A549 (cell line): Measurements from ENCODE around the gene LAMTOR5. TPM values are rescaled to one million over a fixed set of nuclear protein-coding genes. Genes with fewer than 3 reads are reported as not detected.
A peak's percentile ranks its signal among the peaks of the same experiment; 100 is the strongest.

Experiments
- ATAC-seq, 2 experiments: fragments of 200-7000 bp in 1 of 2; fragments of >200 bp in 1 of 2; cut with Nextera tagmentation in 1 of 2; cut with Tn5 transposase in 1 of 2; 3 replicates each; pipeline versions ENCODE4 v1.8.0 to v1.9.1; 2018 to 2020; ENCODE audit warnings: mild to moderate bottlenecking in 1 of 2, moderate library complexity in 1 of 2
- CTCF ChIA-PET: fragments of 300-600 bp; sonication (Branson Sonifier 250); formaldehyde crosslinking; extraction: SDS; loops from one replicate; lab custom pipeline; 2021; ENCODE audit warnings: antibody characterized with exemption, inconsistent platforms; lab: Yijun Ruan, JAX
- POLR2A ChIA-PET: fragments of 350-600 bp; formaldehyde crosslinking; extraction: SDS; loops from one replicate; lab custom pipeline; 2021; ENCODE audit warnings: antibody characterized with exemption, inconsistent platforms; lab: Yijun Ruan, JAX
- DNase-seq, 2 experiments: peaks; one replicate each; pipeline versions ENCODE4 v3.0.0 to v3.0.0-alpha.2; 2011 to 2016; ENCODE audit warnings: low read depth in 1 of 2, low spot score in 1 of 2
- FAIRE-seq: peaks from 2 replicates; lab custom pipeline; 2011; peaks lifted over from hg19 to GRCh38; lab: Jason Lieb, UNC
- H3K27ac ChIP-seq, 2 experiments: fragments of >200 bp; sonication (Bioruptor Twin); formaldehyde crosslinking; 3 replicates each; pipeline ENCODE4 v1.5.1; 2016 to 2017
- H3K4me1 ChIP-seq: fragments of >200 bp; sonication (Bioruptor Twin); formaldehyde crosslinking; 3 replicates; pipeline ENCODE4 v1.6.1; 2016
- H3K4me2 ChIP-seq: fragments of >200 bp; sonication (Bioruptor Twin); formaldehyde crosslinking; 3 replicates; pipeline ENCODE4 v1.6.1; 2016
- H3K4me3 ChIP-seq: fragments of >200 bp; sonication (Bioruptor Twin); formaldehyde crosslinking; 3 replicates; pipeline ENCODE4 v1.5.1; 2016
- H3K9me3 ChIP-seq: fragments of >200 bp; sonication (Bioruptor Twin); formaldehyde crosslinking; 3 replicates; pipeline ENCODE4 v1.6.1; 2016
- BHLHE40 ChIP-seq: IDR thresholded peaks from 2 replicates; pipeline ENCODE4 v1.6.1; 2012; ENCODE audit warnings: low read depth, low read length, inconsistent platforms
- CEBPB ChIP-seq, 2 experiments: fragments of >200 bp in 1 of 2; sonication (Bioruptor Twin) in 1 of 2; formaldehyde crosslinking in 1 of 2; IDR thresholded peaks; 2 replicates each; pipeline ENCODE4 v1.6.1; 2012 to 2016
- EP300 ChIP-seq, 2 experiments: fragments of >200 bp; sonication (Bioruptor Twin); formaldehyde crosslinking; IDR thresholded peaks; 2 replicates in 1 of 2; 3 replicates in 1 of 2; pipeline ENCODE4 v1.6.1; 2016 to 2017
- FOSB ChIP-seq: fragments of 250-450 bp; sonication (Bioruptor Pico); IDR thresholded peaks from 2 replicates; pipeline ENCODE4 v1.5.0; 2020; ENCODE audit warnings: mild to moderate bottlenecking, moderate library complexity
- FOSL2 ChIP-seq, 2 experiments: fragments of 450-650 bp in 1 of 2; fragments of >200 bp in 1 of 2; sonication (Bioruptor Twin) in 1 of 2; formaldehyde crosslinking; IDR thresholded peaks; 2 replicates each; pipeline versions ENCODE4 v1.5.0 to v1.6.1; 2016 to 2020; ENCODE audit warnings: mild to moderate bottlenecking in 1 of 2, moderate library complexity in 1 of 2
- HOXA7 ChIP-seq: fragments of 250-450 bp; sonication (Bioruptor Pico); IDR thresholded peaks from 2 replicates; pipeline ENCODE4 v1.5.0; 2020; ENCODE audit warnings: mild to moderate bottlenecking, moderate library complexity
- HOXB5 ChIP-seq: fragments of 250-450 bp; sonication (Bioruptor Pico); IDR thresholded peaks from 2 replicates; pipeline ENCODE4 v1.5.0; 2020; ENCODE audit warnings: mild to moderate bottlenecking, moderate library complexity
- JUNB ChIP-seq: fragments of >200 bp; sonication (Bioruptor Twin); formaldehyde crosslinking; IDR thresholded peaks from 2 replicates; pipeline ENCODE4 v1.6.1; 2016
- KDM1A ChIP-seq: fragments of 200-600 bp; sonication (generic); IDR thresholded peaks from 2 replicates; pipeline ENCODE4 v1.6.1; 2016; ENCODE audit warnings: low read depth, mild to moderate bottlenecking
- MAFK ChIP-seq: fragments of 450-650 bp; IDR thresholded peaks from 2 replicates; pipeline ENCODE4 v1.6.1; 2014; ENCODE audit not compliant: partially characterized antibody
- MYC ChIP-seq: IDR thresholded peaks from 2 replicates; pipeline ENCODE4 v1.6.1; 2012; ENCODE audit warnings: mild to moderate bottlenecking, inconsistent platforms, low read length, improper control_type of control experiment, borderline replicate concordance
- NFE2L2 ChIP-seq: fragments of 150-350 bp; conservative IDR thresholded peaks from 2 replicates; pipeline ENCODE4 v1.6.1; 2014; ENCODE audit warnings: low read length
- NPAS2 ChIP-seq: fragments of 250-450 bp; sonication (Bioruptor Pico); IDR thresholded peaks from 2 replicates; pipeline ENCODE4 v1.8.0; 2022; ENCODE audit warnings: mild to moderate bottlenecking, moderate library complexity, borderline replicate concordance
- NR3C1 ChIP-seq: fragments of >200 bp; sonication (Bioruptor Twin); formaldehyde crosslinking; IDR thresholded peaks from 3 replicates; pipeline ENCODE4 v1.6.1; 2017
- PHF8 ChIP-seq: fragments of 200-600 bp; sonication (generic); IDR thresholded peaks from 2 replicates; pipeline ENCODE4 v1.6.1; 2016; ENCODE audit warnings: low read depth, mild to moderate bottlenecking, antibody characterized with exemption, moderate library complexity, borderline replicate concordance
- RAD21 ChIP-seq, 2 experiments: fragments of >200 bp in 1 of 2; sonication (Bioruptor Twin) in 1 of 2; formaldehyde crosslinking in 1 of 2; IDR thresholded peaks in 1 of 2; conservative IDR thresholded peaks in 1 of 2; 2 replicates in 1 of 2; 3 replicates in 1 of 2; pipeline ENCODE4 v1.6.1; 2012 to 2018; ENCODE audit warnings: inconsistent platforms in 1 of 2
- RCOR1 ChIP-seq: fragments of 150-350 bp; IDR thresholded peaks from 2 replicates; pipeline ENCODE4 v1.6.1; 2014; ENCODE audit warnings: antibody characterized with exemption, low read length, low read depth
- RFX5 ChIP-seq: fragments of 450-650 bp; IDR thresholded peaks from 2 replicates; pipeline ENCODE4 v1.7.1; 2014; ENCODE audit warnings: antibody characterized with exemption, mild to moderate bottlenecking, moderate library complexity
- ZC3H11A ChIP-seq: fragments of 450-650 bp; IDR thresholded peaks from 2 replicates; pipeline ENCODE4 v1.6.1; 2014; ENCODE audit warnings: antibody characterized with exemption, mild to moderate bottlenecking
- ZNF302 ChIP-seq: fragments of 250-450 bp; sonication (Bioruptor Pico); IDR thresholded peaks from 2 replicates; pipeline ENCODE4 v1.9.0; 2021; ENCODE audit warnings: inconsistent platforms, mild to moderate bottlenecking, moderate library complexity
- WGBS: methylation state at CpG from one replicate; pipeline ENCODE4 v1.1.6; 2017; ENCODE audit errors: missing lambda C conversion rate; 5-methylcytosine and 5-hydroxymethylcytosine counted together
- polyA plus RNA-seq, 4 experiments: library from polyadenylated mRNA; depleted of rRNA in 3 of 4; stranded (reverse); fragments of >200 nt; fragmentation: RNase III in 1 of 4; extraction: RNeasy Plus Mini Kit Qiagen cat#74134 plus additional on column Dnase treatment in 1 of 4; gene quantifications; 2 replicates in 3 of 4; 3 replicates in 1 of 4; pipeline ENCODE4 v1.2.3, GENCODE V29; 2011 to 2017
- TF ChIP-seq, protein P1 (sequence below): fragments of >200 bp; sonication (Bioruptor Twin); formaldehyde crosslinking; IDR thresholded peaks from 3 replicates; pipeline ENCODE4 v1.6.1; 2016
- TF ChIP-seq, protein P2 (sequence below): IDR thresholded peaks from 2 replicates; pipeline ENCODE4 v1.6.1; 2012
- TF ChIP-seq, protein P3 (sequence below): IDR thresholded peaks from 2 replicates; pipeline ENCODE4 v1.6.1; 2012
- TF ChIP-seq, protein P4 (sequence below): fragments of >200 bp; sonication (Bioruptor Twin); formaldehyde crosslinking; IDR thresholded peaks from 2 replicates; pipeline ENCODE4 v1.6.1; 2016
- TF ChIP-seq, protein P5 (sequence below): fragments of 250-450 bp; sonication (Bioruptor Pico); IDR thresholded peaks from 2 replicates; pipeline ENCODE4 v1.5.0; 2021; ENCODE audit warnings: mild to moderate bottlenecking, moderate library complexity, borderline replicate concordance

LAMTOR5 gene
- polyA plus RNA-seq, 2 of the 4 experiments (the other 2 are of a cell fraction): 254 to 256 TPM

DNA sequence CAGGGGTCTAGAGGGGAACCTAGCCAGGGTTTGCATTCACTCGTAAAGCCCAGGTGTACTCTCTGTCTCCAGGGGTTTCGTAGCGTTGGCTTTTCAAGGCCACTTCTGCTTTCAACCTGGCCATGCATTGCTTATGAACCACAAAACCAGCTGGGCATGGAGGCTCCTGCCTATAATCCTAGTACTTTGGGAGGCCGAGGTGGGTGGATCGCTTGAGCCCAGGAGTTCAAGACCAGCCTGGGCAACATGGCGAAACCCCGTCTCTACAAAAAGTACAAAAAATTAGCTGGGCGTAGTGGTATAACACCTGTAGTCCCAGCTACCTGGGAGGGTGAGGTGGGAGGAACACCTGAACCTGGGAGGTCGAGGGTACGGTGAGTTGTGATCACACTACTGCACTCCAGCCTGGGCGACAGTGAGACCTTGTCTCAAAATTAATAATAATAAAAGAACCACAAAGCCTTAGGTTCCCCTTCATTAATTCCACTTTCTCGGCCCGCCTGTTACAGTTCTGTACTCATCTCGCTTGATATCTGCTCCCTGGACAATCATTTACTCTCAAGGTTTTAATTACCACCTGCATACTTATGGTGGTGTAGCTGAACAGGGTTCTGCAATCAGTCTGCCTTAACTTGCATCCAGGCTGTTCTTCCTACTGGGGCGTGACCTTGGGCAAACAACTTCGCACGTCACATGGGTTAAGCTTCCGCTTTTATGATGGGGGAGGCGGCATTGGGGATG is 22.7 kb downstream of the LAMTOR5 start:
- no peaks in the 10 kb centered on the region for H3K9me3 ChIP-seq
- ChIA-PET POLR2A (no interaction called here), CTCF (interaction anchor here (1.5 to 1.9 kb wide), 4 partner anchors 21 to 111 kb away, joined by 3 to 7 read pairs (median 5); partner anchors contain the start of gene RBM15)
- ATAC-seq (no peak), DNase-seq (no peak), FAIRE-seq (no peak)
- 95% methylated on average over 19 of the region's 19 CpGs for WGBS
- H3K4me1 ChIP-seq: peaks cover 63% of the 10 kb centered on the region
- H3K4me2 ChIP-seq: no peak overlapping the region
- H3K27ac ChIP-seq: peak overlapping the region in 1 of 2 experiments; percentile 78; a peak in 3 of 6 replicates
- TF ChIP-seq MAFK: no peak
- TF ChIP-seq MYC: no peak
- no peak for TF ChIP-seq RCOR1
- no peak for TF ChIP-seq FOSL2 (IDR thresholded peaks at IDR 0.05)
- TF ChIP-seq FOSL2 (CRISPR knock-in tag; IDR thresholded peaks at IDR 0.05): no peak
- no peak for TF ChIP-seq NFE2L2
- no peak for TF ChIP-seq PHF8
- TF ChIP-seq NPAS2 (CRISPR knock-in tag): no peak
- TF ChIP-seq NR3C1: no peak
- H3K4me3 ChIP-seq: no peak overlapping the region

DNA sequence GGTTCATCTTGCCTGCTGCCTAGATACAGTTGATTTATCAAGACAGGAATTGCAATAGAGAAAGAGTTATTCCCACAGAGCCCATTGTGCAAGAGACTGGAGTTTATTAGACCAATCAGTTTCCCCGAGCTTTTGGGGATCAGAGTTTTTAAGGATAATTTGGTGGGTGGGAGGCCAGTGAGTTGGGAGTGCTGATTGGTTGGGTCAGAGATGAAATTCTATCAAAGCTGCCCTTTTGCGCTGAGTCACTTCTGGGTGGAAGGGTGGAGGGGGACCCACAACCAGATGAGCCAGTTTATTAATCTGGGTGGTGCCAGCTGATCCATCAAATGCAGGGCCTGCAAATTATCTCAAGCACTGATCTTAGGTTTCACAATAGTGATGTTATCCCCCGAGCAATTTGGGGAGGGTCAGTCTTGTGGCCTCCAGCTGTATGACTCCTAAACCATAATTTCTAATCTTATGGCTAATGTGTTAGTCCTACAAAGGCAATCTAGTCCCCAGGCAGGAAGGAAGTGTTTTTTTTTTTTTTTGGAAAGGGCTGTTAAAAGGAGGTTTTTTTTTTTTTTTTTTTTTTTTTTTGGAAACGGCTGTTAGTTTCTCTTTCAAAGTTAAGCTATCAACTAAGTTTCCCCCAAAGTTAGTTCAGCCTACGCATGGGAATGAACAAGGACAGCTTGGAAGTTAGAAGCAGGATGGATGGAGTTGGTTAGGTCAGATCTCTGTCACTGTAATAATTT is 24.1 kb downstream of the LAMTOR5 start:
- WGBS: 65% methylated on average over 5 of the region's 5 CpGs
- no peaks in the 10 kb centered on the region for H3K9me3 ChIP-seq
- FAIRE-seq (no peak), ATAC-seq (no peak; a peak in 1 of 6 replicates), DNase-seq (peak in 1 of 2 experiments; percentile 9)
- peak overlapping the region; percentile 43 to 78; a peak in 4 of 6 replicates for H3K27ac ChIP-seq
- ChIA-PET POLR2A (interaction anchor here (0.6 kb wide), 2 partner anchors 27 to 316 kb away, joined by 4 read pairs; no protein-coding TSS in a partner anchor), CTCF (interaction anchor here (0.6 to 3.1 kb wide), 8 partner anchors 20 to 181 kb away, joined by 3 to 9 read pairs (median 4); partner anchors contain the start of gene RBM15)
- TF ChIP-seq MAFK (peak; percentile 39), HOXA7 (CRISPR knock-in tag) (no peak)
- peak overlapping the region; percentile 46 for H3K4me2 ChIP-seq
- H3K4me3 ChIP-seq: no peak overlapping the region
- H3K4me1 ChIP-seq: peaks cover 52% of the 10 kb centered on the region

DNA sequence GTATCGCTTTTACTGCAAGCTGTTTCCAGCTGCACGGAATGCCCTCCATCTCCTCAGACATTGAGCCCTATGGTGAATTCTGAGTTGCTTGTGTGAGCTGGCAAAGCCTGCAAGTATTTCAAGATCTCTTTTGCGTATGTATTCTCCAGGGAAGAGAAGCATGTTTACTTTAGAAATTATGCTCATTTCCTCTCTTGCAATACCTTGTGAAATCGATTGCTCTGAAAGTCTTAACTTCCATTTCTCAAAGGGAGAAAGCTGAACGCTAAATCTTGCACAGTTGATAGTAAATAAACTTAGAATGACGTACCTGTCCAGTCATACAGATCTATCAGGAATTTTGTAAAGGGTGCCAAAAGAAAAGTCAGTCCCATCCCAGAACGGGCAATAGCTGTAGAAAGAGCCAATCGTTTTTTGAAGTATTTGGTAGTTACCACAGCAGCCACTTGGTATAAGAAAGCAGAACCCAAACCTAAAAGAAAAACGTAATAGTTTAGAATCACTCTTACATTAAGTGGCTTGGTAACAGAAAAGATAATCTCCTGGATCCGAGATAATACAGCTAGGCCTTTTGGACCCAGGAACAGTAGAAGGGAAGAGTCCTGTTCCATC is 26.7 kb downstream of the LAMTOR5 start:
- Histone ChIP-seq H3K27ac (peak overlapping the region; percentile 42 to 83; a peak in 5 of 6 replicates), H3K9me3 (no peaks in the 10 kb centered on the region), H3K4me2 (0 out of 3 replicates have a peak overlapping the region, but pooled peaks have one; percentile 13), H3K4me3 (no peak overlapping the region), H3K4me1 (peaks cover 34% of the 10 kb centered on the region)
- FAIRE-seq: no peak
- 66% methylated on average over 10 of the region's 10 CpGs for WGBS
- ATAC-seq: peak; percentile 59 to 81; a peak in 4 of 6 replicates
- DNase-seq: peak in 1 of 2 experiments; percentile 34
- CTCF ChIA-PET: interaction anchor here (1.2 to 3.1 kb wide), 3 partner anchors 41 to 79 kb away, joined by 3 to 8 read pairs (median 3); no protein-coding TSS in a partner anchor
- POLR2A ChIA-PET: interaction anchor here (0.9 to 3.0 kb wide), 2 partner anchors 13 to 42 kb away, joined by 3 to 9 read pairs; partner anchors contain the start of gene RBM15
- TF ChIP-seq, protein P1, sequence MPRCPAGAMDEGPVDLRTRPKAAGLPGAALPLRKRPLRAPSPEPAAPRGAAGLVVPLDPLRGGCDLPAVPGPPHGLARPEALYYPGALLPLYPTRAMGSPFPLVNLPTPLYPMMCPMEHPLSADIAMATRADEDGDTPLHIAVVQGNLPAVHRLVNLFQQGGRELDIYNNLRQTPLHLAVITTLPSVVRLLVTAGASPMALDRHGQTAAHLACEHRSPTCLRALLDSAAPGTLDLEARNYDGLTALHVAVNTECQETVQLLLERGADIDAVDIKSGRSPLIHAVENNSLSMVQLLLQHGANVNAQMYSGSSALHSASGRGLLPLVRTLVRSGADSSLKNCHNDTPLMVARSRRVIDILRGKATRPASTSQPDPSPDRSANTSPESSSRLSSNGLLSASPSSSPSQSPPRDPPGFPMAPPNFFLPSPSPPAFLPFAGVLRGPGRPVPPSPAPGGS: 0 out of 3 replicates have a peak, but pooled peaks have one; percentile 19
- TF ChIP-seq, protein P2, sequence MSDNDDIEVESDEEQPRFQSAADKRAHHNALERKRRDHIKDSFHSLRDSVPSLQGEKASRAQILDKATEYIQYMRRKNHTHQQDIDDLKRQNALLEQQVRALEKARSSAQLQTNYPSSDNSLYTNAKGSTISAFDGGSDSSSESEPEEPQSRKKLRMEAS: no peak
- TF ChIP-seq, protein P3, sequence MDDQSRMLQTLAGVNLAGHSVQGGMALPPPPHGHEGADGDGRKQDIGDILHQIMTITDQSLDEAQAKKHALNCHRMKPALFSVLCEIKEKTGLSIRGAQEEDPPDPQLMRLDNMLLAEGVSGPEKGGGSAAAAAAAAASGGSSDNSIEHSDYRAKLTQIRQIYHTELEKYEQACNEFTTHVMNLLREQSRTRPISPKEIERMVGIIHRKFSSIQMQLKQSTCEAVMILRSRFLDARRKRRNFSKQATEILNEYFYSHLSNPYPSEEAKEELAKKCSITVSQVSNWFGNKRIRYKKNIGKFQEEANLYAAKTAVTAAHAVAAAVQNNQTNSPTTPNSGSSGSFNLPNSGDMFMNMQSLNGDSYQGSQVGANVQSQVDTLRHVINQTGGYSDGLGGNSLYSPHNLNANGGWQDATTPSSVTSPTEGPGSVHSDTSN: no peak
- TF ChIP-seq RAD21 (conservative IDR thresholded peaks at IDR 0.05 in 1 of 2, IDR thresholded peaks at IDR 0.05 in 1 of 2): no peak
- TF ChIP-seq CEBPB (IDR thresholded peaks at IDR 0.05): peak in 1 of 2 experiments; percentile 82; a peak in 1 of 4 replicates
- TF ChIP-seq, protein P4, sequence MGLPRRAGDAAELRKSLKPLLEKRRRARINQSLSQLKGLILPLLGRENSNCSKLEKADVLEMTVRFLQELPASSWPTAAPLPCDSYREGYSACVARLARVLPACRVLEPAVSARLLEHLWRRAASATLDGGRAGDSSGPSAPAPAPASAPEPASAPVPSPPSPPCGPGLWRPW: 0 out of 2 replicates have a peak, but pooled peaks have one; percentile 58
- peak; percentile 44 to 77; a peak in 2 of 5 replicates for TF ChIP-seq EP300 (IDR thresholded peaks at IDR 0.05)
- TF ChIP-seq JUNB: peak; percentile 15; the same call in 1 of the 2 replicates
- TF ChIP-seq ZNF302 (CRISPR knock-in tag): no peak
- no peak for TF ChIP-seq FOSB (CRISPR knock-in tag)
- no peak for TF ChIP-seq KDM1A
- no peak for TF ChIP-seq MAFK
- no peak for TF ChIP-seq BHLHE40
- TF ChIP-seq RFX5: no peak
- TF ChIP-seq HOXB5 (CRISPR knock-in tag): no peak
- no peak for TF ChIP-seq ZC3H11A
- TF ChIP-seq, protein P5, sequence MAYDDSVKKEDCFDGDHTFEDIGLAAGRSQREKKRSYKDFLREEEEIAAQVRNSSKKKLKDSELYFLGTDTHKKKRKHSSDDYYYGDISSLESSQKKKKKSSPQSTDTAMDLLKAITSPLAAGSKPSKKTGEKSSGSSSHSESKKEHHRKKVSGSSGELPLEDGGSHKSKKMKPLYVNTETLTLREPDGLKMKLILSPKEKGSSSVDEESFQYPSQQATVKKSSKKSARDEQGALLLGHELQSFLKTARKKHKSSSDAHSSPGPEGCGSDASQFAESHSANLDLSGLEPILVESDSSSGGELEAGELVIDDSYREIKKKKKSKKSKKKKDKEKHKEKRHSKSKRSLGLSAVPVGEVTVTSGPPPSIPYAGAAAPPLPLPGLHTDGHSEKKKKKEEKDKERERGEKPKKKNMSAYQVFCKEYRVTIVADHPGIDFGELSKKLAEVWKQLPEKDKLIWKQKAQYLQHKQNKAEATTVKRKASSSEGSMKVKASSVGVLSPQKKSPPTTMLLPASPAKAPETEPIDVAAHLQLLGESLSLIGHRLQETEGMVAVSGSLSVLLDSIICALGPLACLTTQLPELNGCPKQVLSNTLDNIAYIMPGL: no peak
